ENCODE measurements around the gene KDM4B.

Gene KDM4B

GRCh38 chr19:4993683-4994082 lies 24.8 kb downstream of the KDM4B start:
- ChIA-PET CTCF (no interaction called here), POLR2A (interaction anchor here (0.6 kb wide), 1 partner anchor 222 kb away, joined by 3 read pairs; no protein-coding TSS in a partner anchor)
- DNase-seq (ENCODE audit: extremely low spot score), result no peak

GRCh38 chr19:4996701-4997100 lies 27.8 kb downstream of the KDM4B start:
- ChIA-PET CTCF (no interaction called here), POLR2A (no interaction called here)
- no peak for DNase-seq (ENCODE audit: extremely low spot score)
- TF ChIP-seq TARDBP (IDR thresholded peaks at IDR 0.05), result no peak
- TF ChIP-seq CTBP1 (IDR thresholded peaks at IDR 0.05; ENCODE audit: borderline replicate concordance), result no peak
- TF ChIP-seq FOXK2 (IDR thresholded peaks at IDR 0.05), result no peak
- TF ChIP-seq PKNOX1 (IDR thresholded peaks at IDR 0.05), result no peak
- no peak for TF ChIP-seq NFRKB (IDR thresholded peaks at IDR 0.05)
- TF ChIP-seq FOXA1 (IDR thresholded peaks at IDR 0.05), result no peak
- no peak for TF ChIP-seq ELF4 (IDR thresholded peaks at IDR 0.05)
- no peak for TF ChIP-seq HDGF (IDR thresholded peaks at IDR 0.05; ENCODE audit: borderline replicate concordance)
- no peak for TF ChIP-seq FOXM1 (IDR thresholded peaks at IDR 0.05; ENCODE audit: borderline replicate concordance)
- no peak for TF ChIP-seq SUZ12 (IDR thresholded peaks at IDR 0.05)
- TF ChIP-seq ZNF384 (IDR thresholded peaks at IDR 0.05), result no peak
- no peak for TF ChIP-seq LEF1 (IDR thresholded peaks at IDR 0.05; ENCODE audit: borderline replicate concordance)
- TF ChIP-seq L3MBTL2 (conservative IDR thresholded peaks at IDR 0.05), result no peak
- TF ChIP-seq BHLHE40 (IDR thresholded peaks at IDR 0.05; ENCODE audit: borderline replicate concordance), result no peak

More at GRCh38 chr19:4993683-4994082, 24.8 kb downstream of the KDM4B start:
- TF ChIP-seq CTBP1 (IDR thresholded peaks at IDR 0.05; ENCODE audit: borderline replicate concordance) (no peak), L3MBTL2 (conservative IDR thresholded peaks at IDR 0.05) (no peak), FOXA1 (IDR thresholded peaks at IDR 0.05) (no peak), PKNOX1 (IDR thresholded peaks at IDR 0.05) (no peak), HDGF (IDR thresholded peaks at IDR 0.05; ENCODE audit: borderline replicate concordance) (no peak), ELF4 (IDR thresholded peaks at IDR 0.05) (no peak), FOXK2 (IDR thresholded peaks at IDR 0.05) (no peak), LEF1 (IDR thresholded peaks at IDR 0.05; ENCODE audit: borderline replicate concordance) (no peak), ZNF384 (IDR thresholded peaks at IDR 0.05) (no peak), SUZ12 (IDR thresholded peaks at IDR 0.05) (no peak), TARDBP (IDR thresholded peaks at IDR 0.05) (no peak), SP1 (IDR thresholded peaks at IDR 0.05) (no peak), FOXM1 (IDR thresholded peaks at IDR 0.05; ENCODE audit: borderline replicate concordance) (no peak)

GRCh38 chr19:4997297-4997696 lies 28.4 kb downstream of the KDM4B start:
- no peak for DNase-seq (ENCODE audit: extremely low spot score)
- TF ChIP-seq ELF4 (IDR thresholded peaks at IDR 0.05) (no peak), TARDBP (IDR thresholded peaks at IDR 0.05) (no peak)
- ChIA-PET POLR2A (no interaction called here), CTCF (no interaction called here)

GRCh38 chr19:5000120-5000611 lies 31.3 kb downstream of the KDM4B start:
- ChIA-PET POLR2A (no interaction called here), CTCF (no interaction called here)
- TF ChIP-seq LEF1 (IDR thresholded peaks at IDR 0.05; ENCODE audit: borderline replicate concordance) (no peak), HDGF (IDR thresholded peaks at IDR 0.05; ENCODE audit: borderline replicate concordance) (no peak), PKNOX1 (IDR thresholded peaks at IDR 0.05) (no peak), NFRKB (IDR thresholded peaks at IDR 0.05) (no peak), FOXK2 (IDR thresholded peaks at IDR 0.05) (no peak), ZNF384 (IDR thresholded peaks at IDR 0.05) (no peak), CTBP1 (IDR thresholded peaks at IDR 0.05; ENCODE audit: borderline replicate concordance) (no peak), L3MBTL2 (conservative IDR thresholded peaks at IDR 0.05) (no peak), FOXA1 (IDR thresholded peaks at IDR 0.05) (no peak), SUZ12 (IDR thresholded peaks at IDR 0.05) (no peak)
- no peak for DNase-seq (ENCODE audit: extremely low spot score)

- POLR2A ChIA-PET, result no interaction called here
- CTCF ChIA-PET, result interaction anchor here (0.9 to 1.5 kb wide), 3 partner anchors 25 to 30 kb away, joined by 3 to 7 read pairs (median 4); no protein-coding TSS in a partner anchor
- TF ChIP-seq ARNT (IDR thresholded peaks at IDR 0.05) (no peak), LEF1 (IDR thresholded peaks at IDR 0.05; ENCODE audit: borderline replicate concordance) (no peak), CTBP1 (IDR thresholded peaks at IDR 0.05; ENCODE audit: borderline replicate concordance) (no peak), FOXA1 (IDR thresholded peaks at IDR 0.05) (no peak), FOXM1 (IDR thresholded peaks at IDR 0.05; ENCODE audit: borderline replicate concordance) (no peak), PKNOX1 (IDR thresholded peaks at IDR 0.05) (no peak), ELF4 (IDR thresholded peaks at IDR 0.05) (no peak), NFRKB (IDR thresholded peaks at IDR 0.05) (no peak), SUZ12 (IDR thresholded peaks at IDR 0.05) (no peak), ZNF384 (IDR thresholded peaks at IDR 0.05) (no peak), L3MBTL2 (conservative IDR thresholded peaks at IDR 0.05) (no peak)
- DNase-seq (ENCODE audit: extremely low spot score), result peak; percentile 65
Measured at GRCh38 chr19:5001615-5002014, 32.7 kb downstream of the KDM4B start.

GRCh38 chr19:5002143-5002542 lies 33.2 kb downstream of the KDM4B start:
- DNase-seq (ENCODE audit: extremely low spot score), result no peak
- ChIA-PET CTCF (interaction anchor here (0.6 to 1.5 kb wide), 2 partner anchors 20 to 25 kb away, joined by 6 to 7 read pairs; no protein-coding TSS in a partner anchor), POLR2A (no interaction called here)
- TF ChIP-seq HDGF (IDR thresholded peaks at IDR 0.05; ENCODE audit: borderline replicate concordance) (no peak), CTBP1 (IDR thresholded peaks at IDR 0.05; ENCODE audit: borderline replicate concordance) (no peak), NFRKB (IDR thresholded peaks at IDR 0.05) (no peak), LEF1 (IDR thresholded peaks at IDR 0.05; ENCODE audit: borderline replicate concordance) (no peak), SUZ12 (IDR thresholded peaks at IDR 0.05) (no peak), FOXA1 (IDR thresholded peaks at IDR 0.05) (no peak), L3MBTL2 (conservative IDR thresholded peaks at IDR 0.05) (no peak), BHLHE40 (IDR thresholded peaks at IDR 0.05; ENCODE audit: borderline replicate concordance) (no peak), FOXM1 (IDR thresholded peaks at IDR 0.05; ENCODE audit: borderline replicate concordance) (no peak), SP1 (IDR thresholded peaks at IDR 0.05) (no peak), ELF4 (IDR thresholded peaks at IDR 0.05) (no peak), PKNOX1 (IDR thresholded peaks at IDR 0.05) (no peak), ARNT (IDR thresholded peaks at IDR 0.05) (no peak), FOXK2 (IDR thresholded peaks at IDR 0.05) (no peak), TARDBP (IDR thresholded peaks at IDR 0.05) (no peak), ZNF384 (IDR thresholded peaks at IDR 0.05) (no peak)
